GM19397 (cell line): ENCODE measurements around the gene ELL2.

Source experiments
- ATAC-seq: cut with Tn5 transposase; IDR thresholded peaks from one replicate; pipeline ENCODE4 v1.9.1; 2021; ENCODE audit warnings: mild to moderate bottlenecking, moderate library complexity; ENCODE audit not compliant: unreplicated experiment

ELL2 gene

GRCh38 chr5:95961617-95962474, at the start of gene ELL2:
Gene ELL2, minus strand, starts transcription at chr5:95961851. Its CDS starts 130 bp downstream, at chr5:95961721.
- ATAC-seq, result peak; percentile 82

- no peak for ATAC-seq
These were observed 47.5 kb upstream of the ELL2 start for GRCh38 chr5:96008987-96009647.

GRCh38 chr5:96008487-96008886, 46.8 kb upstream of the ELL2 start:
- ATAC-seq, result no peak

- ATAC-seq, result no peak
These were observed 45.4 kb upstream of the ELL2 start for GRCh38 chr5:96007051-96007450.

GRCh38 chr5:96006291-96006690, 44.6 kb upstream of the ELL2 start:
- no peak for ATAC-seq

GRCh38 chr5:96004754-96005153, 43.1 kb upstream of the ELL2 start:
- ATAC-seq, result no peak

GRCh38 chr5:96004087-96004486, 42.4 kb upstream of the ELL2 start:
- ATAC-seq, result no peak

- ATAC-seq, result no peak
These were observed 39.6 kb upstream of the ELL2 start for GRCh38 chr5:96001262-96001661.

GRCh38 chr5:96000308-96000707, 38.7 kb upstream of the ELL2 start:
- ATAC-seq, result no peak

- ATAC-seq, result no peak
These were observed 35.5 kb upstream of the ELL2 start for GRCh38 chr5:95996904-95997723.

GRCh38 chr5:95995962-95996489, 34.4 kb upstream of the ELL2 start:
- no peak for ATAC-seq

GRCh38 chr5:95993776-95994175, 32.1 kb upstream of the ELL2 start:
- ATAC-seq, result no peak

- no peak for ATAC-seq
These were observed 31.6 kb upstream of the ELL2 start for GRCh38 chr5:95993266-95993665.

- no peak for ATAC-seq
These were observed 27.8 kb upstream of the ELL2 start for GRCh38 chr5:95989283-95990048.

GRCh38 chr5:95988877-95989276, 27.2 kb upstream of the ELL2 start:
- ATAC-seq, result no peak

- no peak for ATAC-seq
These were observed 26.4 kb upstream of the ELL2 start for GRCh38 chr5:95988094-95988493.

- ATAC-seq, result no peak
These were observed 25.4 kb upstream of the ELL2 start for GRCh38 chr5:95986937-95987520.

- ATAC-seq, result no peak
These were observed 24.4 kb upstream of the ELL2 start for GRCh38 chr5:95986001-95986400.

- no peak for ATAC-seq
These were observed 23.6 kb upstream of the ELL2 start for GRCh38 chr5:95985249-95985648.

GRCh38 chr5:95984287-95984938, 22.8 kb upstream of the ELL2 start:
- ATAC-seq, result no peak
